ENCODE data around the gene FYB1.
"Not testable (repeated sequence)": the region's sequence is repeated elsewhere in the genome, so short reads cannot be mapped to it uniquely, and the experiment has no call there.

The FYB1 gene

DNA sequence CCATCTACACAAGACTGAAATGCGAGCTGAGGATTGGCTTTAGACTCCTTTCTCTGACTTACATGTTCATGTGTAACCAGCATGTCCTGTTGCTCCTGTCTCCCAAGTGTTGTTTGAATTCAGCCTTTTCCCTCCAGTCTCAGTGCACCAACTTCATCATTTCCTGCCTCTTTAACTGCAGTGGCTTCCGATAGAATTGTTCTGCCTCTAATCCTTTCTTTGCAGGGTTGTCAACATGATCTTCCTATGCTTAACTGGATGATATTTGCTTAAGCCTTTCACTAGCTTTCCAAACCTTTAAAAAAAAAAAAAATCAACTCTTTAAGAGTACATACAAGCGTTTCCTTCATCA, 6.7 kb upstream of the FYB1 start:
- H3K4me3 Mint-ChIP-seq: no peak overlapping the region
- H3K4me1 Mint-ChIP-seq: peaks cover 11% of the 10 kb centered on the region
- peak overlapping the region; percentile 8 for H3K27ac Mint-ChIP-seq
- no peaks in the 10 kb centered on the region for H3K36me3 Mint-ChIP-seq (ENCODE audit: low read depth)
- no peaks in the 10 kb centered on the region for H3K27me3 Mint-ChIP-seq (ENCODE audit: low read depth, poor library complexity)
- no peak for TF ChIP-seq CTCF (IDR thresholded peaks at IDR 0.05)
- DNase-seq: no peak
- no peaks in the 10 kb centered on the region for H3K9me3 Mint-ChIP-seq

DNA sequence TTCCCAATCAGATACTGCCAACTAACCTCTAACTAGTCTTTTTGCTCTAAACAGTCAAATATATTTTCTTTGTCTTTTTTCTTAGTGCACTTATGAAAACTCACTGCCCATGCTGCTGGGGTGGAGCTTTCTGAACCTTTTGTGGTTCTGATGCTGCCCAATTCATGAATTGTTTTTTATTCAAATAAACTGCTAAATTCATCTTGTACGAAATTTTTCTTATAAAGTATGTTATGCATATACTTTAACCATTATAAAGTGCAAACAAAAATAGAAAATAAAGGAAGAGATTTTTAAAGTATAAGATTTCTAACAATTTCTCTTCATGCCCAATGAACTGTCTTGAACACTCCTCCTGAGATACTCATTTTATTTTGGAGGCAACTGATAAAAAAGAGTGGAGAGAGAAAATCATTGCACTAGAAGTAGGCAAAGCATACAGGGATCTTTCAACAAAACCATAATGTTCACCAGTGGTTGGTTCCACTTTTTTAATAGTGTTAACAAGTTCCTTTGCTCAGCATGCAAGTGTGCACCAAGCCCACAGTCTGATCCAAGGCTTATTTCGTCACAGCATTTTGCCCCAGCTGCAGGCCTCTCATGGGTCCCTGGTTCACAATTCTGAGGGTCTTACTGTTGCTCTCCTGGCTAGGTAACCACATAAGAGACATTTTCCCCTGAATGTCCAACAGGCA, 6.2 kb upstream of the FYB1 start:
- H3K4me1 Mint-ChIP-seq: peaks cover 11% of the 10 kb centered on the region
- no peak overlapping the region for H3K4me3 Mint-ChIP-seq
- no peaks in the 10 kb centered on the region for H3K9me3 Mint-ChIP-seq
- TF ChIP-seq CTCF (IDR thresholded peaks at IDR 0.05): no peak
- no peaks in the 10 kb centered on the region for H3K27me3 Mint-ChIP-seq (ENCODE audit: low read depth, poor library complexity)
- no peaks in the 10 kb centered on the region for H3K36me3 Mint-ChIP-seq (ENCODE audit: low read depth)
- DNase-seq: no peak
- H3K27ac Mint-ChIP-seq: no peak overlapping the region

GRCh38 chr5:39224196-39224761, 4.9 kb upstream of the FYB1 start:
- Mint-ChIP-seq H3K36me3 (ENCODE audit: low read depth) (no peaks in the 10 kb centered on the region), H3K27ac (no peak overlapping the region), H3K4me1 (peaks cover 18% of the 10 kb centered on the region), H3K9me3 (no peaks in the 10 kb centered on the region), H3K4me3 (no peak overlapping the region), H3K27me3 (ENCODE audit: low read depth, poor library complexity) (no peaks in the 10 kb centered on the region)
- TF ChIP-seq CTCF (IDR thresholded peaks at IDR 0.05): no peak
- DNase-seq: no peak

- Mint-ChIP-seq H3K4me1 (peaks cover 24% of the 10 kb centered on the region), H3K27me3 (ENCODE audit: low read depth, poor library complexity) (no peaks in the 10 kb centered on the region), H3K9me3 (no peaks in the 10 kb centered on the region), H3K36me3 (ENCODE audit: low read depth) (no peaks in the 10 kb centered on the region), H3K27ac (no peak overlapping the region), H3K4me3 (no peak overlapping the region)
- no peak for DNase-seq
- no peak for TF ChIP-seq CTCF (IDR thresholded peaks at IDR 0.05)
These were observed 4.3 kb upstream of the FYB1 start for GRCh38 chr5:39223565-39224156.

- not testable (repeated sequence) for H3K36me3 Mint-ChIP-seq (ENCODE audit: low read depth); H3K27me3 Mint-ChIP-seq (ENCODE audit: low read depth, poor library complexity); DNase-seq; H3K27ac Mint-ChIP-seq; H3K9me3 Mint-ChIP-seq; H3K4me3 Mint-ChIP-seq
- peaks cover 30% of the 10 kb centered on the region for H3K4me1 Mint-ChIP-seq
These were observed 2.3 kb upstream of the FYB1 start for GRCh38 chr5:39221671-39222070.

DNA sequence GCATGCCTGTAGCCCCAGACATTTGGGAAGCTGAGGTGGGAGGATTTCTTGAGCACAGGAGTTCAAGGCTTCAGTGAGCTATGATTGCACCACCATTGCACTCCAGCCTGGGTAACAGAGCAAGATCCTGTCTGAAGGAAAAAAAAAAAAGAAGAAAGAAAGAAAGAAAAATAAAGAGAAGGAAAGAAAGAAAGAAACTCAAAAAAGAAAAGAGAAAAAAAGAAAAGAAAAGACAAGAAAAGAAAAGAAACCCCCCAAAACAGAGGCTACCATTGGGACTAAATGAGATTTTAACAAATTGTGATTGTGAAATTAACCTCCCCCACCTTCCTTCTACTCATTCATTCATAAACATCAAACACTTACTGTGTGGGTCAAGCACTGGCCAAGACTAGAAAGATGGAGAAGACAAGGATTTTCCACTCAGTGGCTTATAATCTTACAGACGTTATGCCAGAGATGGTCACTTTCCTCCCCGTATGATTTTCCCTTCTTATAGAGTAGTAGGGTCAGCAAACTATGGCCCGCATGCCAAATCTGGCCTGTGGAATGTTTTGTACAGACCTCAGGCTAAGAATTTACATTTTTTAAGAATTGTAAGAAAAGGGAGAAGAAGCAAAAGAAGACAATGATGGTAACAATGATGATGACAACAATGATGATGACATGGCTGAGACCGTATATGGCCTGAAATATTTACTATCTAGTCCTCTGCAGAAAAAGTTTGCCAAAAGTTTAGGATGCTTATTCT, 1.1 kb upstream of the FYB1 start:
- no peak for DNase-seq
- no peak overlapping the region for H3K4me3 Mint-ChIP-seq
- no peaks in the 10 kb centered on the region for H3K27me3 Mint-ChIP-seq (ENCODE audit: low read depth, poor library complexity)
- H3K36me3 Mint-ChIP-seq (ENCODE audit: low read depth): no peaks in the 10 kb centered on the region
- H3K9me3 Mint-ChIP-seq: no peaks in the 10 kb centered on the region
- no peak overlapping the region for H3K27ac Mint-ChIP-seq
- H3K4me1 Mint-ChIP-seq: peaks cover 30% of the 10 kb centered on the region
- TF ChIP-seq CTCF (IDR thresholded peaks at IDR 0.05): no peak
